IMR-90 (cell line): ENCODE measurements around the gene NEK6. TPM values are rescaled to one million over a fixed set of nuclear protein-coding genes. Genes with fewer than 3 reads are reported as not detected.

Source experiments
- ATAC-seq: fragments of 200-7000 bp; cut with Tn5 transposase; 2 replicates; pipeline ENCODE4 v1.9.1; 2020; ENCODE audit warnings: low read depth, mild to moderate bottlenecking, moderate library complexity
- BruUV-seq: library from RNA; stranded (reverse); fragments of 400-500 nt; replicated peaks from 2 replicates; lab custom pipeline; 2021; lab: Mats Ljungman, UMichigan
- CTCF ChIA-PET: fragments of 300-600 bp; formaldehyde crosslinking; extraction: SDS; loops from one replicate; lab custom pipeline; 2021; ENCODE audit warnings: antibody characterized with exemption; lab: Yijun Ruan, JAX
- POLR2A ChIA-PET: fragments of 300-600 bp; sonication (Branson Sonifier 250); formaldehyde crosslinking; loops from one replicate; lab custom pipeline; 2022; ENCODE audit warnings: antibody characterized with exemption; ENCODE audit not compliant: unreplicated experiment; lab: Charles Lee
- DNase-seq: peaks from one replicate; pipeline ENCODE4 v3.0.0; 2013
- H2AFZ ChIP-seq: replicated peaks from 2 replicates; pipeline ENCODE3; 2013; ENCODE audit warnings: low read length, mild to moderate bottlenecking; ENCODE audit not compliant: poor library complexity
- H2AK5ac ChIP-seq: 2 replicates; pipeline ENCODE4 v1.6.1; 2013; ENCODE audit warnings: low read depth, low read length, inconsistent platforms
- H2AK9ac ChIP-seq: replicated peaks from 2 replicates; pipeline ENCODE3; 2013; ENCODE audit warnings: mild to moderate bottlenecking, low read depth, low read length, moderate library complexity; ENCODE audit not compliant: poor library complexity
- H2BK120ac ChIP-seq: 2 replicates; pipeline ENCODE4 v1.6.1; 2013; ENCODE audit warnings: low read depth, low read length, inconsistent platforms
- H2BK15ac ChIP-seq: 3 replicates; pipeline ENCODE4 v1.6.1; 2013; ENCODE audit warnings: low read depth, low read length, inconsistent platforms
- H2BK20ac ChIP-seq: 2 replicates; pipeline ENCODE4 v1.6.1; 2013; ENCODE audit warnings: low read depth, mild to moderate bottlenecking, inconsistent platforms, low read length, moderate library complexity
- H2BK5ac ChIP-seq: 2 replicates; pipeline ENCODE4 v1.6.1; 2013; ENCODE audit warnings: mild to moderate bottlenecking, low read depth, low read length, inconsistent platforms; ENCODE audit not compliant: poor library complexity, severe bottlenecking
- H3K14ac ChIP-seq: replicated peaks from 2 replicates; pipeline ENCODE4 v1.6.1; 2013; ENCODE audit warnings: low read depth, low read length, inconsistent platforms
- H3K18ac ChIP-seq: 2 replicates; pipeline ENCODE4 v1.6.1; 2013; ENCODE audit warnings: low read depth, low read length, control low read depth
- H3K23ac ChIP-seq: 2 replicates; pipeline ENCODE4 v1.6.1; 2013; ENCODE audit warnings: low read depth, low read length, inconsistent platforms
- H3K27ac ChIP-seq: 2 replicates; pipeline ENCODE4 v1.5.1; 2013; ENCODE audit warnings: mild to moderate bottlenecking, control low read depth, low read length; ENCODE audit not compliant: insufficient read depth
- H3K27me3 ChIP-seq: 2 replicates; pipeline ENCODE4 v1.6.1; 2013; ENCODE audit warnings: low read length; ENCODE audit not compliant: control insufficient read depth, insufficient read depth
- H3K36me3 ChIP-seq: 2 replicates; pipeline ENCODE4 v1.6.1; 2013; ENCODE audit warnings: low read length, mixed read lengths; ENCODE audit not compliant: control insufficient read depth, insufficient read depth
- H3K4ac ChIP-seq: 2 replicates; pipeline ENCODE4 v1.6.1; 2013; ENCODE audit warnings: low read depth, low read length, inconsistent platforms
- H3K4me1 ChIP-seq: 2 replicates; pipeline ENCODE4 v1.6.1; 2013; ENCODE audit warnings: low read length, mixed read lengths; ENCODE audit not compliant: control insufficient read depth, insufficient read depth
- H3K4me2 ChIP-seq: 2 replicates; pipeline ENCODE4 v1.6.1; 2013; ENCODE audit warnings: low read depth, mild to moderate bottlenecking, control low read depth, low read length, moderate library complexity
- H3K4me3 ChIP-seq: 2 replicates; pipeline ENCODE4 v1.5.1; 2013; ENCODE audit warnings: low read depth, mild to moderate bottlenecking, control low read depth, low read length, moderate library complexity; ENCODE audit not compliant: insufficient read depth
- H3K56ac ChIP-seq: 2 replicates; pipeline ENCODE4 v1.6.1; 2013; ENCODE audit warnings: low read length, inconsistent platforms; ENCODE audit not compliant: insufficient read depth; ENCODE audit errors: extremely low read depth
- H3K79me1 ChIP-seq, 2 experiments: 2 replicates each; pipeline ENCODE4 v1.6.1; 2013; ENCODE audit warnings: low read length in 2 of 2, inconsistent platforms in 1 of 2, low read depth in 1 of 2
- H3K9ac ChIP-seq: 2 replicates; pipeline ENCODE4 v1.6.1; 2013; ENCODE audit warnings: low read depth, low read length, control low read depth
- H3K9me1 ChIP-seq: 2 replicates; pipeline ENCODE4 v1.6.1; 2013; ENCODE audit warnings: low read length, inconsistent platforms; ENCODE audit not compliant: insufficient read depth
- H3K9me3 ChIP-seq: 2 replicates; pipeline ENCODE4 v1.6.1; 2013; ENCODE audit warnings: low read length; ENCODE audit not compliant: control insufficient read depth, insufficient read depth
- H4K20me1 ChIP-seq: 2 replicates; pipeline ENCODE4 v1.6.1; 2013; ENCODE audit warnings: low read length, inconsistent platforms; ENCODE audit not compliant: insufficient read depth
- H4K5ac ChIP-seq: 2 replicates; pipeline ENCODE4 v1.6.1; 2013; ENCODE audit warnings: mild to moderate bottlenecking, low read depth, low read length, control low read depth
- H4K8ac ChIP-seq, 2 experiments: 2 replicates each; pipeline ENCODE4 v1.6.1; 2013; ENCODE audit warnings: low read depth in 2 of 2, low read length in 2 of 2, control low read depth in 1 of 2, inconsistent platforms in 1 of 2
- H4K91ac ChIP-seq: 2 replicates; pipeline ENCODE4 v1.6.1; 2013; ENCODE audit warnings: low read depth, low read length, inconsistent platforms; ENCODE audit not compliant: insufficient read depth
- CHD1 ChIP-seq: IDR thresholded peaks from 2 replicates; pipeline ENCODE4 v1.6.1; 2012; ENCODE audit warnings: low read depth, low read length, improper control_type of control experiment
- MAZ ChIP-seq: IDR thresholded peaks from 2 replicates; pipeline ENCODE4 v1.6.1; 2012; ENCODE audit warnings: low read depth, mild to moderate bottlenecking, low read length, improper control_type of control experiment, moderate library complexity, borderline replicate concordance
- WGBS, 2 experiments: methylation state at CpG; one replicate each; pipeline versions ENCODE4 v1.1.5 to v1.1.7; 2013; ENCODE audit warnings: missing lambda C conversion rate in 2 of 2; ENCODE audit not compliant: insufficient read length in 1 of 2; ENCODE audit errors: extremely low coverage in 2 of 2; 5-methylcytosine and 5-hydroxymethylcytosine counted together
- dilution Hi-C: fragments of 300-500 bp; cut with HindIII; formaldehyde crosslinking; loops from one replicate; pipeline ENCODE4 v1.14.3; 2018; ENCODE audit warnings: low sequenced_read_pairs; ENCODE audit not compliant: unreplicated experiment
- in situ Hi-C: fragments of 300-500 bp; cut with MboI; formaldehyde crosslinking; loops from 3 replicates; pipeline ENCODE4 v1.14.3; 2019; ENCODE audit warnings: low sequenced_read_pairs, inconsistent platforms, mixed read lengths
- intact Hi-C: fragments of 100-400 bp; cut with micrococcal nuclease; formaldehyde crosslinking; loops from 2 replicates; pipeline ENCODE4 v1.10.0; 2022
- polyA plus RNA-seq, 3 experiments: library from polyadenylated mRNA; depleted of rRNA; stranded (reverse); fragments of >200 nt; gene quantifications; 2 replicates each; pipeline ENCODE4 v1.2.3, GENCODE V29; 2012; ENCODE audit warnings: low replicate concordance in 1 of 3
- total RNA-seq: library from RNA; depleted of rRNA; stranded (reverse); fragments of >200 nt; gene quantifications from 2 replicates; pipeline ENCODE4 v1.2.3, GENCODE V29; 2012

NEK6 gene
- total and polyA plus RNA-seq, 2 of the 4 experiments (the other 2 are of a cell fraction), result 79.9 to 112 TPM

DNA sequence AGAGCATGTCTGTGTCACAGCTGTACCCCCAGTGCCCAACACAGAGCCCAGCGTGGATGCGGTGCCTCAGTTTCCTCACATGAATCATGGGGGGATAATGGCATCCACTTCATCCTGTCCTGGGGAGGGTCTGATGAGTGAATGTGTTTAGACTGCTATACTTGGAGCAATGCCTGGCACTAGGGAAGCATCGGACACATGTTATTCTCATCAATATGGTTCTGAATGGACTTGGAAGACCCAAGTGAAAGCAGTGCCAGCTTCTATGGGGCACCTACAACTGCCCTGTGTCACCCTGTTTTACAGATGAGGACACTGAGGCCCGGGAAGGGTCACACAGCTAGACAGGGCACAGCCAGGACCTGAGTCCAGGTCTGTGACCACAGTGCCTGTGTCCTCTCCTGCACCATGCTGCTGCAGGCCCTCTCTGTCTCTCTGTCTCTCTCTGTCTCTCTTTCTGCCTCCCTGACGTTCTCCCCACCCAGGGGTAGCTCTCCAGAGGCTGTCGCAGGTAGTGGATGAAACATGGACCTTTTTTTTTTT, 42.3 kb upstream of the NEK6 start:
- no peaks in the 10 kb centered on the region for H3K36me3 ChIP-seq
- H3K4me2 ChIP-seq, result no peak overlapping the region
- H2BK15ac ChIP-seq, result no peak overlapping the region
- H4K5ac ChIP-seq, result no peak overlapping the region
- H2AK5ac ChIP-seq, result no peak overlapping the region
- no peak for ATAC-seq
- H3K27me3 ChIP-seq, result no peaks in the 10 kb centered on the region
- CTCF ChIA-PET, result interaction anchor here (0.6 kb wide), 1 partner anchor 180 kb away, joined by 4 read pairs; no protein-coding TSS in a partner anchor
- H2BK20ac ChIP-seq, result no peak overlapping the region
- H3K56ac ChIP-seq, result no peak overlapping the region
- intact Hi-C loops (no loop called here), in situ Hi-C loops (no loop called here), dilution Hi-C loops (no loop called here)
- no peaks in the 10 kb centered on the region for H3K9me3 ChIP-seq
- H3K23ac ChIP-seq, result no peak overlapping the region
- H3K9ac ChIP-seq, result no peak overlapping the region
- H2BK120ac ChIP-seq, result no peak overlapping the region
- H2BK5ac ChIP-seq, result no peak overlapping the region
- no peak overlapping the region for H2AK9ac ChIP-seq
- H3K4me3 ChIP-seq, result no peak overlapping the region
- H3K18ac ChIP-seq, result no peak overlapping the region
- no peak overlapping the region for H4K8ac ChIP-seq
- no peak overlapping the region for H2AFZ ChIP-seq
- no peak for TF ChIP-seq CHD1
- no peak for TF ChIP-seq MAZ
- H3K79me1 ChIP-seq, result no peaks in the 10 kb centered on the region
- H4K20me1 ChIP-seq, result no peaks in the 10 kb centered on the region; the same call in 1 of the 2 replicates
- POLR2A ChIA-PET, result no interaction called here
- H3K14ac ChIP-seq, result no peak overlapping the region
- no peak overlapping the region for H3K4ac ChIP-seq
- H3K4me1 ChIP-seq, result peaks cover 11% of the 10 kb centered on the region
- DNase-seq, result no peak
- H3K27ac ChIP-seq, result no peak overlapping the region
- peaks cover 11% of the 10 kb centered on the region for H3K9me1 ChIP-seq
- WGBS, 2 experiments, result 79% methylated on average over 2 of the region's 6 CpGs; no CpG with 5 or more reads in 1 of the 2 experiments
- BruUV-seq, result no TSS peak
- no peak overlapping the region for H4K91ac ChIP-seq
